Measurements from ENCODE around the gene CDH13.

- no peak for TF ChIP-seq POLR2A (IDR thresholded peaks at IDR 0.05)
- TF ChIP-seq CTCF (IDR thresholded peaks at IDR 0.05): no peak
Observed at GRCh38 chr16:83743241-83743640, 1116.5 kb downstream of the CDH13 start.
